DOHH2 (cell line): ENCODE measurements around the gene MAN1C1.

Source experiments
- H3F3A ChIP-seq: fragments of 200-600 bp; sonication (generic), shearing (Covaris generic); 2 replicates; pipeline ENCODE4 v1.6.0; 2016; ENCODE audit warnings: antibody characterized with exemption, mild to moderate bottlenecking; ENCODE audit not compliant: control insufficient read depth, insufficient read depth
- H3K27ac ChIP-seq: fragments of 200-600 bp; sonication (generic); 2 replicates; pipeline ENCODE4 v1.5.1; 2014; ENCODE audit warnings: low read depth, mild to moderate bottlenecking, low read length, moderate library complexity
- H3K27me3 ChIP-seq: fragments of 200-600 bp; sonication (generic); 2 replicates; pipeline ENCODE4 v1.6.1; 2014; ENCODE audit warnings: mild to moderate bottlenecking, low read length, mixed read lengths; ENCODE audit not compliant: control insufficient read depth
- H3K36me3 ChIP-seq: fragments of 200-600 bp; sonication (generic); 2 replicates; pipeline ENCODE4 v1.6.1; 2014; ENCODE audit warnings: mild to moderate bottlenecking, low read length, moderate library complexity, mixed read lengths; ENCODE audit not compliant: control insufficient read depth
- H3K4me1 ChIP-seq: fragments of 200-600 bp; sonication (generic); 2 replicates; pipeline ENCODE4 v1.6.1; 2014; ENCODE audit warnings: mild to moderate bottlenecking, low read length, mixed read lengths; ENCODE audit not compliant: control insufficient read depth
- H3K4me2 ChIP-seq: fragments of 200-600 bp; sonication (generic); 2 replicates; pipeline ENCODE4 v1.6.0; 2014; ENCODE audit warnings: mild to moderate bottlenecking, low read length, moderate library complexity
- H3K4me3 ChIP-seq: fragments of 200-600 bp; sonication (generic); 2 replicates; pipeline ENCODE4 v1.5.1; 2014; ENCODE audit warnings: mild to moderate bottlenecking, low read length, mixed read lengths
- H3K79me2 ChIP-seq: fragments of 200-600 bp; sonication (generic); 2 replicates; pipeline ENCODE4 v1.6.1; 2014; ENCODE audit warnings: mild to moderate bottlenecking, low read length, mixed read lengths; ENCODE audit not compliant: control insufficient read depth
- H3K9me2 ChIP-seq: fragments of 200-600 bp; sonication (generic); replicated peaks from 2 replicates; pipeline ENCODE4 v1.6.1; 2014; ENCODE audit warnings: mild to moderate bottlenecking, low read length, mixed read lengths; ENCODE audit not compliant: control insufficient read depth
- H3K9me3 ChIP-seq: fragments of 200-600 bp; sonication (generic); 2 replicates; pipeline ENCODE4 v1.6.1; 2014; ENCODE audit warnings: antibody characterized with exemption, low read length, mixed read lengths; ENCODE audit not compliant: control insufficient read depth, insufficient read depth
- H4K20me1 ChIP-seq: fragments of 200-600 bp; sonication (generic); 2 replicates; pipeline ENCODE4 v1.6.0; 2014; ENCODE audit warnings: low read depth, mild to moderate bottlenecking, antibody characterized with exemption, low read length, moderate library complexity; ENCODE audit not compliant: control insufficient read depth, insufficient read depth
- CTCF ChIP-seq: fragments of 200-600 bp; sonication (generic); IDR thresholded peaks from one replicate; pipeline ENCODE4 v1.5.1; 2014; ENCODE audit warnings: antibody characterized with exemption, mild to moderate bottlenecking, low read depth, low read length; ENCODE audit not compliant: poor library complexity, severe bottlenecking
- EZH2phosphoT487 ChIP-seq: fragments of 200-600 bp; sonication (generic); IDR thresholded peaks from 2 replicates; pipeline ENCODE4 v1.6.1; 2017; ENCODE audit warnings: borderline replicate concordance, mild to moderate bottlenecking, antibody characterized with exemption, low read length, moderate library complexity, mixed read lengths

Gene MAN1C1

GRCh38 chr1:25621876-25622275 is 5.3 kb downstream of the MAN1C1 start:
- Histone ChIP-seq H4K20me1 (0 out of 2 replicates have a peak, but pooled peaks cover 2% of the 10 kb centered on the region), H3K27me3 (peaks cover 84% of the 10 kb centered on the region), H3K27ac (no peak overlapping the region), H3K36me3 (no peaks in the 10 kb centered on the region), H3K4me2 (no peak overlapping the region), H3K4me3 (no peak overlapping the region), H3K4me1 (peaks cover 4% of the 10 kb centered on the region; the same call in 1 of the 2 replicates), H3K79me2 (no peaks in the 10 kb centered on the region), H3K9me2 (no peaks in the 10 kb centered on the region), H3K9me3 (peaks cover 4% of the 10 kb centered on the region; the same call in 1 of the 2 replicates), H3F3A (0 out of 2 replicates have a peak, but pooled peaks cover 5% of the 10 kb centered on the region)
- no peak for TF ChIP-seq EZH2phosphoT487
- no peak for TF ChIP-seq CTCF

- TF ChIP-seq EZH2phosphoT487, result no peak
- Histone ChIP-seq H3K9me2 (no peaks in the 10 kb centered on the region), H3F3A (0 out of 2 replicates have a peak, but pooled peaks cover 6% of the 10 kb centered on the region), H3K4me1 (peaks cover 3% of the 10 kb centered on the region; the same call in 1 of the 2 replicates), H3K79me2 (no peaks in the 10 kb centered on the region), H4K20me1 (0 out of 2 replicates have a peak, but pooled peaks cover 2% of the 10 kb centered on the region), H3K4me3 (no peak overlapping the region), H3K4me2 (no peak overlapping the region), H3K27ac (no peak overlapping the region), H3K27me3 (peaks cover 87% of the 10 kb centered on the region), H3K36me3 (no peaks in the 10 kb centered on the region), H3K9me3 (peaks cover 4% of the 10 kb centered on the region; the same call in 1 of the 2 replicates)
Observed at GRCh38 chr1:25622531-25622930, 5.9 kb downstream of the MAN1C1 start.

GRCh38 chr1:25623007-25623406 is 6.4 kb downstream of the MAN1C1 start:
- H3K79me2 ChIP-seq, result no peaks in the 10 kb centered on the region
- no peaks in the 10 kb centered on the region for H4K20me1 ChIP-seq
- no peaks in the 10 kb centered on the region for H3K4me1 ChIP-seq
- H3K36me3 ChIP-seq, result no peaks in the 10 kb centered on the region
- TF ChIP-seq EZH2phosphoT487 (no peak), CTCF (no peak)
- H3K4me2 ChIP-seq, result no peak overlapping the region
- H3K9me2 ChIP-seq, result no peaks in the 10 kb centered on the region
- no peak overlapping the region for H3K4me3 ChIP-seq
- no peak overlapping the region for H3K27ac ChIP-seq
- peaks cover 4% of the 10 kb centered on the region; the same call in 1 of the 2 replicates for H3K9me3 ChIP-seq
- H3K27me3 ChIP-seq, result peaks cover 83% of the 10 kb centered on the region
- 0 out of 2 replicates have a peak, but pooled peaks cover 6% of the 10 kb centered on the region for H3F3A ChIP-seq

GRCh38 chr1:25623731-25624130 is 7.1 kb downstream of the MAN1C1 start:
- H3K9me2 ChIP-seq, result no peaks in the 10 kb centered on the region
- H3K79me2 ChIP-seq, result no peaks in the 10 kb centered on the region
- H3K4me3 ChIP-seq, result no peak overlapping the region
- H3K27me3 ChIP-seq, result peaks cover 79% of the 10 kb centered on the region
- H3F3A ChIP-seq, result 0 out of 2 replicates have a peak, but pooled peaks cover 3% of the 10 kb centered on the region
- H4K20me1 ChIP-seq, result no peaks in the 10 kb centered on the region
- H3K4me1 ChIP-seq, result peaks cover under 1% of the 10 kb centered on the region
- H3K4me2 ChIP-seq, result no peak overlapping the region
- H3K36me3 ChIP-seq, result no peaks in the 10 kb centered on the region
- TF ChIP-seq CTCF (no peak), EZH2phosphoT487 (no peak)
- no peak overlapping the region for H3K27ac ChIP-seq
- H3K9me3 ChIP-seq, result peaks cover 4% of the 10 kb centered on the region; the same call in 1 of the 2 replicates
